GM19238 (cell line): ENCODE measurements around the gene AGO4.
A peak's percentile ranks its signal among the peaks of the same experiment; 100 is the strongest.
"Not testable (repeated sequence)": the region's sequence is repeated elsewhere in the genome, so short reads cannot be mapped to it uniquely, and the experiment has no call there.

Experiments used
- DNase-seq: peaks from one replicate; pipeline ENCODE4 v3.0.0; 2011; ENCODE audit warnings: low spot score; ENCODE audit not compliant: insufficient read length

AGO4 gene

DNA sequence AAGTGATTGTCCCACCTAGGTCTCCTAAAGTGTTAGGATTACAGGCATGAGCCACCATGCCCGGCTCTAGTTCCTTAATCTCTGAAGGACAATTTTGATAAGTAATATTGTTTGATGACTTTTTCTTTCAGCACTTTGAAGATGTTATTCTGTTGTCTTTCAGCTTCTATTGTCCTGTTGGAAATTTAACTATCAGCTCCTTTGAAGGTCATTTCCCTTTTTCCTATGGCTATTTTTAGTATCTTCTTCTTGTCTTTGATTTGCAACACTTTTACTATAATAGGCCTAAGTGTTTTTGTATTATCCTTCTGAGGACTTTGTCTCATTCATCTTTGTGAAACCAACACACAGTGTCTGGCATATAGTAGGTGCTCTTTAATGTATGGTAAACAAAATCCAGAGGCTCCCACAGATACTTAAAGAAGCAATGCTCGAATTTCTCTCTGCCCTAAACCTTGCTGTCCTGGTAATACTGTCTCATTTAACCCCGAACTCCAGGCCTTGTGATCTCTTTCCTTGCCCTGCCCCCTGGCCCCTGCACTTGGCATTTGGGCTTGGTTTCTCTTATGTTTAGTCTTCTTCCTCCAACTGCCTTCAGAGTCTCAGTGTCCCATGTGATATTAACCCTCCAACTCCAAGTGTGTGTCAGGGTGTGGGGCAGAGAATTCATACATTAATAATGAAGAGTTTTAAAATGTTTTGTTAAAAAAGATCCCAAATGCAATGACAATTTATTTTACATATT, 56.2 kb downstream of the AGO4 start:
- no peak for DNase-seq

DNA sequence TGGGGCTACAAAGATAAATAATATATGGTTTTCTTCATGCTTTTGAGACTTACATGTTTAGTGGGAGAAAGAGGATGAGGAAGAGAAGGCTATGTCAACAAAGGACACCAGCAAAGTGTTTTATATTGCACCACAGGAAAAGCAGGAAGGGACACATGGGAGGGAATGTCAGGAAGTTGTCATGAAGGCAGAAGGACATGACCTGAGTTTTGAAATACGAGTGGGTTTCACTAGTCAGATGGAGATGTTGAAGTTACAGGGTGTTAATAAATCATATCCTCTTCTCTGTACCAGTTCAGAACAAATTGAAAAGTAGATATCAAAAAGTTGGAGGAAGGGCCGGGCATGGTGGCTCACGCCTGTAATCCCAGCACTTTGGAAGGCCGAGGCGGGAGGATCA, 57.0 kb downstream of the AGO4 start:
- DNase-seq, result no peak

- no peak for DNase-seq
These were observed 59.2 kb downstream of the AGO4 start for GRCh38 chr1:35866991-35867390.

- DNase-seq, result not testable (repeated sequence)
These were observed 61.6 kb downstream of the AGO4 start for GRCh38 chr1:35869245-35869950.

DNA sequence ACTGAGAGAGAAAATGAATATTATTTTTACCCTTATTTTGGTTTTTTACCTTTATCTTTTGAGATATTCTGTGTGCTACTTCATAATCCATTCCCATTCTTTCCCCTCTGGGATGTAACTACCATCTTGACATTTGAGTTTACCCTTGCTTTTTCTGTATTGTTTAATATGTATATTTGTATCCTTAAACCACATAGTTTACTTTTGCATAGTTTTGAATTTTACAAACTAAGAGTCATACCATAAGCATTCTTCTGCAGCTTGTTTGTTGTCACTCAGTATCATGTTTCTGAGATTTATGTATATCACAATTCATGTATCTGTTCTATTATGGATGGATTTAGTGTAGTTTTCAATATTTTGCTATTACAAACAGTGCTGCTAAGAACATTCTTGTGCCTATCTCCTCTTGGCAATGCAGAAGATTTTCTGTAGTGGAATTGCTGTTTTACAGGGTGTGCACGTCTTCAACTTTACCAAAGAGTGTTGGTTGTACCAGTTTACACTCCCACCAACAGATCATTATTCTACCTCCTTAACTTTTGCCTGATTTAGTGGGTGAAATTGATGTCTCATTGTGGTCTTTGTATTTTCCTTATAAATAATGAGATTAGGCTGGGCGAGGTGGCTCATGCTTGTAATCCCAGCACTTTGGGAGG, 63.0 kb downstream of the AGO4 start:
- DNase-seq, result no peak

DNA sequence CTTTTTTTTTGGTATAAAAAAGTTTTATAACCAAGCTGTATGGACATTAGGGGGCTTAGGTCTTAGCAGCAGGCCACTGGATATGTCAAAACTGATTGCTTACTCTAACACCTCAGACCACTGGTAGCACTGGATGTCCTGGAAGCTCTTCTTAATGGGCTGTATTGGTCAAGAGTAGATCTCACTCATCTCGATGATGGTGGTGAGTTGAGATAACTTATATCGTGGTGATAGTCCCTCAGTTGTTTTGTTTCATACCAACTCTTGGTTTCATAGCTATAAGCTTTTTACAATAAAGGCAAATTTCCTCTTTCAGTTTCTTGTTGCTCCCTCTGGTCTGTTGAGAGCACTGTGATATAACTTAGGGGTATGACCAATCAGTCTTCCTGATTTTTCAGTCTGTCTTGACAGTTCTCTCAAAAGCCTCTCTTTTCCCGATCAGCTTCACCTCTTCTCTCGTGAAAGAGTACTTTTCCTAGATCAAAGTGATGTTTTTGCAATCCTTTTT, 65.5 kb downstream of the AGO4 start:
- DNase-seq, result no peak

GRCh38 chr1:35874115-35874514, 66.3 kb downstream of the AGO4 start:
- DNase-seq, result not testable (repeated sequence)

GRCh38 chr1:35876988-35877387, 69.2 kb downstream of the AGO4 start:
- DNase-seq, result no peak

GRCh38 chr1:35881850-35882273, 74.0 kb downstream of the AGO4 start:
- DNase-seq, result no peak

DNA sequence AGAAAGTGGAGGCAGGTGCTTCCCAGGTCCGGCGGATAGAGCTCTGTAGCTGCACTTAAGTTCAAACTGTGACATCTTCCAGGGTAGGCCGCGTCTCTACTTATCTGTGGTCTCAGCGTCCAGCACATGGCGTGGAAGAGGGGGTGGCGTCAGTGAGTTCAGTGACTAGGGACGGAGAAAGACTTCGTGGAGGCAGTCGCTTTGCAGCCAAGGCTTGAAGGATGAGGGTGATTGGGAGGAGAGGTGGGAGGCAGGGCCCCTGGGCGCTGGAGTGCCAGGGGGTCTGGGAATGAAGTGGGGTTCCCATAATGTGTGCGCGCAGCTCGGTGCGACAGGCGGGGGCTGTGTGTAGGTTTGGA, 74.7 kb downstream of the AGO4 start:
- DNase-seq, result no peak

- peak; percentile 98 for DNase-seq
These were observed 75.3 kb downstream of the AGO4 start, which contains the start of gene AGO1 for GRCh38 chr1:35882945-35883634. AGO1 (plus strand) TSS chr1:35883209; CDS start chr1:35883422, 213 bp downstream.

- DNase-seq, result peak; percentile 54
These were observed 75.9 kb downstream of the AGO4 start for GRCh38 chr1:35883635-35884101.

DNA sequence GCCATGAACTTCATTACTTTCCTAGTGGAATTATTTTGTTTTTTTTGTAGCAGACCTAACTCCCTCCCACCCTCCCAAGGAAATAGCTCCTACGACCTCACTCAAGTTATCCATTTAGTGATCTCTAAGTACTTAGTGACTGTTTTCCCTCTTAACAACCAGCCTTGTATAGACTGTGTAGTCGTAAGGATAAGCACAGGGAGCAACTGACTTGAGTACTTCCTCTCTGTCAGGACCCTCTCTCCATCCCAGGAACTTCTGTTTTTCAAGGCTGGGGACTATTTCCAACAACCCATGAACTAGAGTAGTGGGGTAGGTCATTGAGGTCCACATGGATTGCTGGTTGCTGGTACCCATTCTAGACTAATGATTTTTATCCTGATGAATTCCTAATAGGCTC, 77.1 kb downstream of the AGO4 start:
- no peak for DNase-seq

DNA sequence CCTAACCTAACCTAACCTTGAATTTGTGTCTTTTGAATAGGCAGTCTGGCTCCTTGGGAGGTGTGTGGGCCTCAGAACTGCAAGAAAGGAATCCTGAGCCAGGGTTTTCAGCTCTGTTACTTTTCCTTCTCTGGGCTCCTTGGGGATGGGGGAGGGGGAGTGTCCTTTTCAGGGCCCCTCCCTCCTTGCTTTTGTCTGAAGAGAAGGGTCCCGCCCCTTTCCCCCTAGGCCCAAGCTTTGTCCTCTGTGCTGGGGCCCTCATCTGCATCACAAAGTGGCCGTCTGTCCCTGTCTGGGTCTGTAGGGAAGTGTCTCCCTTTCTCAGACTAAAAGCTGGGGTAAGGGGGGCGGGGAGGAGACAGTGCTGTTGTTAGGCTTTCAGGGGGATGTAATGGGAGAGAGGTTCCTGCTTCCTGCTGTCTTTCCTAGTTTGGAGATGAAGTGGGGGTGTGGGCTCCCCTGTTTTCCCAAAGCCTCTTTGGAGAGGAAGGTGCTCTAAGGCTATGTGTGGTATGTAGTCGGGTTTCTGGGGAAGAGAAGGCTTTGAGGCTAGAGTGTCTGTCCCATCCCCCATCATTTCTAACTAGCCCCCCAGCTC, 78.2 kb downstream of the AGO4 start:
- no peak for DNase-seq

DNA sequence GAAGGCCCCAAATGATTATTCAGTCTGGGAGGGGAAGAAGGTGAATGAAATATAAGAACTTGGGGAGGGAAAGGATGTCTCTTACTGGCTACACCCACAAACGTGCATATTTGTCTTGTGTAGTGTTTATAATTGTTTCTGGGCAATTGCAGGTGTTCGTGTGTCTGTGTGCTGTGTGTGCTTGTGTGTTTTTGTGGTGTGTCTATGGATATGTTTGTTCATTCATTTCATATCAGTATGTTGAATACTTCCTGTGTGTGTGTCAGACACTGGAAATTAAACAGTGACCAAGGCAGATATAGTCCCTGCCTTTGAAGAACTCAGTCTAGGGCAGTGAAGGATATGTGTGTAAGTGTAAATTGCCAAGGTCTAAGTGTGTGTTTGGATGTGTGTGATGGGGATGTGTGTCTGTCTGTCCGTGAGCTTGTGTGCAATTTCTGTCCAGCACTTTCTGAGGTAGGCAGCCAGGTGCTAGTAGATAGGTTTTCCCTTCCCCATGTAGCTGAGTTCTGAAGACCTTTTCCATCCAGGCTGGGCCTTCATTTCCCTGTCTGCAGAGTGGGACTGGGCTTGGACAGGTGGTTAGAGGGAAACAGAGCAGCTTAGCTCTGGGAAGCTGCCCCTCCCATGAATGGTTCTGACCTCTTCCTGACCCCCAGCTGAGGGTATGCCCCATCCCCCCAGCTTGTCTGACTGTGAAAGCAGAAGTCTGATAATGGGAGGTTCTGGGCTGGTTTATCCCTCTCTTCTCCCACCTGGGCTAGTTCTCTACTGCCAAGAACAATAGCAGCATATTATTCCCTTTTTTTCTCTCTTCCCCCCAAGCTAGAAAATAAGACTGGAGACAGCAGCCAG, 79.0 kb downstream of the AGO4 start:
- peak; percentile 29 for DNase-seq

- no peak for DNase-seq
These were observed 79.7 kb downstream of the AGO4 start for GRCh38 chr1:35887508-35887907.

GRCh38 chr1:35888255-35888654, 80.4 kb downstream of the AGO4 start:
- no peak for DNase-seq

GRCh38 chr1:35888981-35889380, 81.2 kb downstream of the AGO4 start:
- DNase-seq, result not testable (repeated sequence)

- no peak for DNase-seq
These were observed 85.4 kb downstream of the AGO4 start for GRCh38 chr1:35893051-35893879.
